ENCODE measurements around the gene TIA1.
A peak's percentile ranks its signal among the peaks of the same experiment; 100 is the strongest.
"Not testable (repeated sequence)": the region's sequence is repeated elsewhere in the genome, so short reads cannot be mapped to it uniquely, and the experiment has no call there.

TIA1 gene

GRCh38 chr2:70248181-70248847 is at the start of gene TIA1:
TSS of gene TIA1 (minus strand) at chr2:70248628. CDS start at chr2:70248430, 198 bp downstream.
- peak; percentile 92 for DNase-seq

- not testable (repeated sequence) for DNase-seq
Measured at GRCh38 chr2:70297828-70298227, 49.4 kb upstream of the TIA1 start.

GRCh38 chr2:70283500-70284191 is 35.2 kb upstream of the TIA1 start:
- DNase-seq, result no peak

- no peak for DNase-seq
Measured at GRCh38 chr2:70282439-70282838, 34.0 kb upstream of the TIA1 start.

- no peak for DNase-seq
Measured at GRCh38 chr2:70280242-70280798, 31.9 kb upstream of the TIA1 start.

GRCh38 chr2:70270323-70270722 is 21.9 kb upstream of the TIA1 start:
- no peak for DNase-seq

- DNase-seq, result not testable (repeated sequence)
Measured at GRCh38 chr2:70269422-70270302, 21.2 kb upstream of the TIA1 start.

- not testable (repeated sequence) for DNase-seq
Measured at GRCh38 chr2:70266925-70267324, 18.5 kb upstream of the TIA1 start.

- DNase-seq, result no peak
Measured at GRCh38 chr2:70261501-70261900, 13.1 kb upstream of the TIA1 start.

- no peak for DNase-seq
Measured at GRCh38 chr2:70258532-70258875, 10.1 kb upstream of the TIA1 start.

GRCh38 chr2:70255637-70256314 is 7.3 kb upstream of the TIA1 start:
- DNase-seq, result peak; percentile 27

GRCh38 chr2:70250434-70250833 is 2.0 kb upstream of the TIA1 start:
- no peak for DNase-seq

GRCh38 chr2:70247364-70248180 is 856 bp downstream of the TIA1 start:
- no peak for DNase-seq

GRCh38 chr2:70243806-70244584 is 4.4 kb downstream of the TIA1 start:
- no peak for DNase-seq

GRCh38 chr2:70242552-70242951 is 5.9 kb downstream of the TIA1 start:
- DNase-seq, result no peak

- no peak for DNase-seq
Measured at GRCh38 chr2:70241340-70241739, 7.1 kb downstream of the TIA1 start.

- DNase-seq, result no peak
Measured at GRCh38 chr2:70240599-70240998, 7.8 kb downstream of the TIA1 start.

- DNase-seq, result no peak
Measured at GRCh38 chr2:70233926-70234325, 14.5 kb downstream of the TIA1 start.

GRCh38 chr2:70226781-70227180 is 21.6 kb downstream of the TIA1 start:
- no peak for DNase-seq

- DNase-seq, result not testable (repeated sequence)
Measured at GRCh38 chr2:70223305-70223704, 25.1 kb downstream of the TIA1 start.

- no peak for DNase-seq
Measured at GRCh38 chr2:70214953-70215549, 33.4 kb downstream of the TIA1 start.

Measured in NCI-H1436 treated with DMSO at 0.1 percent for 48 hours (cell line).